ENCODE measurements around the gene CDKN1C.

The CDKN1C gene

GRCh38 chr11:2857918-2858317 lies 27.7 kb downstream of the CDKN1C start:
- no peak for TF ChIP-seq CTCF (IDR thresholded peaks at IDR 0.05; ENCODE audit: low read depth, low read length, missing control alignments)
- peaks cover 21% of the 10 kb centered on the region for H3K27me3 ChIP-seq (replicated peaks)
- in situ Hi-C loops (cut with HindIII; ENCODE audit: low pct_ligation_motif_present, low sequenced_read_pairs), result no loop called here

GRCh38 chr11:2857276-2857675 lies 28.3 kb downstream of the CDKN1C start:
- in situ Hi-C loops (cut with HindIII; ENCODE audit: low pct_ligation_motif_present, low sequenced_read_pairs), result no loop called here
- H3K27me3 ChIP-seq (replicated peaks), result peaks cover 16% of the 10 kb centered on the region
- no peak overlapping the region for H3K27ac ChIP-seq
- H3K4me3 ChIP-seq (ENCODE audit: low read depth, low read length), result no peak overlapping the region
- DNase-seq, result no peak
- H3K36me3 ChIP-seq (replicated peaks), result no peaks in the 10 kb centered on the region
- TF ChIP-seq CTCF (IDR thresholded peaks at IDR 0.05; ENCODE audit: low read depth, low read length, missing control alignments), result no peak

More at GRCh38 chr11:2857918-2858317, 27.7 kb downstream of the CDKN1C start:
- DNase-seq, result no peak
- H3K36me3 ChIP-seq (replicated peaks), result no peaks in the 10 kb centered on the region
- H3K4me3 ChIP-seq (ENCODE audit: low read depth, low read length), result no peak overlapping the region
- no peak overlapping the region for H3K27ac ChIP-seq

GRCh38 chr11:2855162-2855561 lies 30.4 kb downstream of the CDKN1C start:
- Histone ChIP-seq H3K27ac (no peak overlapping the region), H3K27me3 (replicated peaks) (no peaks in the 10 kb centered on the region), H3K36me3 (replicated peaks) (no peaks in the 10 kb centered on the region), H3K4me3 (ENCODE audit: low read depth, low read length) (no peak overlapping the region)
- in situ Hi-C loops (cut with HindIII; ENCODE audit: low pct_ligation_motif_present, low sequenced_read_pairs), result no loop called here
- TF ChIP-seq CTCF (IDR thresholded peaks at IDR 0.05; ENCODE audit: low read depth, low read length, missing control alignments), result no peak
- DNase-seq, result no peak

GRCh38 chr11:2853997-2854560 lies 31.5 kb downstream of the CDKN1C start:
- DNase-seq, result no peak
- no peak overlapping the region for H3K4me3 ChIP-seq (ENCODE audit: low read depth, low read length)
- no peak overlapping the region for H3K27ac ChIP-seq
- H3K36me3 ChIP-seq (replicated peaks), result no peaks in the 10 kb centered on the region
- H3K27me3 ChIP-seq (replicated peaks), result no peaks in the 10 kb centered on the region
- no peak for TF ChIP-seq CTCF (IDR thresholded peaks at IDR 0.05; ENCODE audit: low read depth, low read length, missing control alignments)
- in situ Hi-C loops (cut with HindIII; ENCODE audit: low pct_ligation_motif_present, low sequenced_read_pairs), result no loop called here

GRCh38 chr11:2853401-2853800 lies 32.2 kb downstream of the CDKN1C start:
- Histone ChIP-seq H3K27ac (no peak overlapping the region), H3K36me3 (replicated peaks) (no peaks in the 10 kb centered on the region), H3K27me3 (replicated peaks) (no peaks in the 10 kb centered on the region), H3K4me3 (ENCODE audit: low read depth, low read length) (no peak overlapping the region)
- in situ Hi-C loops (cut with HindIII; ENCODE audit: low pct_ligation_motif_present, low sequenced_read_pairs), result no loop called here
- no peak for TF ChIP-seq CTCF (IDR thresholded peaks at IDR 0.05; ENCODE audit: low read depth, low read length, missing control alignments)
- no peak for DNase-seq

Measured in brain microvascular endothelial cell (primary cell).